Activated T-helper 1 cell treated with anti-CD3 and anti-CD28 coated beads, Interleukin-2, amount 50 U/mL, for 16 hours (primary cell): ENCODE data around the gene SERPINA1.

ENCODE experiments used
- DNase-seq, 2 donors: peaks; one replicate each; pipeline ENCODE4 v3.0.0-alpha.2; 2020; ENCODE audit warnings: low read depth in 1 of 2, low spot score in 1 of 2

Gene SERPINA1

GRCh38 chr14:94384342-94384741 lies 4.1 kb downstream of the SERPINA1 start:
- no peak for DNase-seq

- no peak for DNase-seq
Measured at GRCh38 chr14:94383777-94384176, 4.6 kb downstream of the SERPINA1 start.

DNA sequence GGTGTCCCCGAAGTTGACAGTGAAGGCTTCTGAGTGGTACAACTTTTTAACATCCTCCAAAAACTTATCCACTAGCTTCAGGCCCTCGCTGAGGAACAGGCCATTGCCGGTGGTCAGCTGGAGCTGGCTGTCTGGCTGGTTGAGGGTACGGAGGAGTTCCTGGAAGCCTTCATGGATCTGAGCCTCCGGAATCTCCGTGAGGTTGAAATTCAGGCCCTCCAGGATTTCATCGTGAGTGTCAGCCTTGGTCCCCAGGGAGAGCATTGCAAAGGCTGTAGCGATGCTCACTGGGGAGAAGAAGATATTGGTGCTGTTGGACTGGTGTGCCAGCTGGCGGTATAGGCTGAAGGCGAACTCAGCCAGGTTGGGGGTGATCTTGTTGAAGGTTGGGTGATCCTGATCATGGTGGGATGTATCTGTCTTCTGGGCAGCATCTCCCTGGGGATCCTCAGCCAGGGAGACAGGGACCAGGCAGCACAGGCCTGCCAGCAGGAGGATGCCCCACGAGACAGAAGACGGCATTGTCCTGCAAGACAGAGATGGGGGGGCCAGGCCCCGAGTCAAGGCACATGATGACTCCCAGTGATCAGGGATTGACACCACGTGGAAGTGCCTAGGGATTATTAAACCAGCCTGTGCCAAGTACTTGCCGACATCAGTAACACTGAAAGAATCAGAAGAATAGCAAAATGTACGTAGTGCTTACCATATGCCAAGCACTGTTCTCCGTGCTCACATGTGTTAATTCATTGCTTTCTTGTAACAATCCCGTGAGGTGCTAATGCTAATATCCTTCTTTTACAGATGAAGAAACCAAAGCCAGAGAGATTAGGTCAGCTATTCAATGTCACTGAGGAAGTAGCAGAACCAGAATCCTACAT lies 5.4 kb downstream of the SERPINA1 start:
- no peak for DNase-seq

DNA sequence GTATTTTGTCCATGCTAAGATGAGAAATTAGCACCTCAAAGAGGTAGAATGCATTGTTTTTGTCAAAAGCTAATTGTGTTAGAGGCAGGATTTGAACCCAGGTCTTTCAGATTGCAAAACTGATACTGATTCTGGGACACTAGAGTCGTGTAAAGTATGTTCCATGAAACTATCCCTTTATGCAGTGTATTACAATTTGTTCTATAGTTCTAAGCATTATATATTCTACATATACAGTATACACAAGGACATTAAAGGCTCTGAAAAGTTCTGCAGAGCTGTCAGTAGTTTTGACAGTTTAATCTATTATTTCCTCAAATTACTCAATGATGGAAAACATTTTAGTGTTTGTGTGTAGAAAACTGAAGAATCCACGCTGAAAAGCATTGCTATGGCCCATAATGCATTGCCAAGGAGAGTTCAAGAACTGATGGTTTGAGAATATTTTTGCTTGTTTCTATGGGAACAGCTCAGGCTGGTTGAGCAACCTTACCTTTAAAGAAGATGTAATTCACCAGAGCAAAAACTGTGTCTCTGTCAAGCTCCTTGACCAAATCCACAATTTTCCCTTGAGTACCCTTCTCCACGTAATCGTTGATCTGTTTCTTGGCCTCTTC lies 6.2 kb downstream of the SERPINA1 start:
- DNase-seq = no peak

GRCh38 chr14:94381149-94382030 lies 7.0 kb downstream of the SERPINA1 start:
- DNase-seq = no peak

DNA sequence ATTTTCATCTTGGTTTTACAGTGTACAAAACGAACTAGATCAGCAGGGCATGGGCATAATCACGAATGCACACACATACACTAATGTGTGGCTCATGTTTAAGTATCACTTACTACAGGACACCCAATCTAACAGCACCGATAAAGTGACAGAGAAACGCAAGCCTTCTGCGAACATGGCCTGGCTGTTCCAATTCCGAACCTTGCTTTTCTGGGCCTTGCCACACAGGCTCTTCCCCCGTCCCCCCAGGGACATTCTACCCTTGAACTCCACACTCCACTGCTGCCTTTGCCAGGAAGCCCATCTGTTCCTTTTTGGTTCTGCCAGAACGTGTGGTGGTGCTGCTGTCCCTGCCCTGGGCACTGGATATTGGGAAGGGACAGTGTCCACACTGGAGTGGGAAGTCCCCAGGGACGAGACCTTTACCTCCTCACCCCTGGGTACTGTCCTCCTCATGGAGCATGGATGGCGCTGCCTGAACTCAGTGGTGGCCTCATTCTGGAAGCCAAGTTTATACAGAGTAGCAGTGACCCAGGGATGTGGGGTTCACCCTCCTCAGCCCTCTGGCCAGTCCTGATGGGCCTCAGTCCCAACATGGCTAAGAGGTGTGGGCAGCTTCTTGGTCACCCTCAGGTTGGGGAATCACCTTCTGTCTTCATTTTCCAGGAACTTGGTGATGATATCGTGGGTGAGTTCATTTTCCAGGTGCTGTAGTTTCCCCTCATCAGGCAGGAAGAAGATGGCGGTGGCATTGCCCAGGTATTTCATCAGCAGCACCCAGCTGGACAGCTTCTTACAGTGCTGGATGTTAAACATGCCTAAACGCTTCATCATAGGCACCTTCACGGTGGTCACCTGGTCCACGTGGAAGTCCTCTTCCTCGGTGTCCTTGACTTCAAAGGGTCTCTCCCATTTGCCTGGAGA lies 7.9 kb downstream of the SERPINA1 start:
- DNase-seq = no peak

DNA sequence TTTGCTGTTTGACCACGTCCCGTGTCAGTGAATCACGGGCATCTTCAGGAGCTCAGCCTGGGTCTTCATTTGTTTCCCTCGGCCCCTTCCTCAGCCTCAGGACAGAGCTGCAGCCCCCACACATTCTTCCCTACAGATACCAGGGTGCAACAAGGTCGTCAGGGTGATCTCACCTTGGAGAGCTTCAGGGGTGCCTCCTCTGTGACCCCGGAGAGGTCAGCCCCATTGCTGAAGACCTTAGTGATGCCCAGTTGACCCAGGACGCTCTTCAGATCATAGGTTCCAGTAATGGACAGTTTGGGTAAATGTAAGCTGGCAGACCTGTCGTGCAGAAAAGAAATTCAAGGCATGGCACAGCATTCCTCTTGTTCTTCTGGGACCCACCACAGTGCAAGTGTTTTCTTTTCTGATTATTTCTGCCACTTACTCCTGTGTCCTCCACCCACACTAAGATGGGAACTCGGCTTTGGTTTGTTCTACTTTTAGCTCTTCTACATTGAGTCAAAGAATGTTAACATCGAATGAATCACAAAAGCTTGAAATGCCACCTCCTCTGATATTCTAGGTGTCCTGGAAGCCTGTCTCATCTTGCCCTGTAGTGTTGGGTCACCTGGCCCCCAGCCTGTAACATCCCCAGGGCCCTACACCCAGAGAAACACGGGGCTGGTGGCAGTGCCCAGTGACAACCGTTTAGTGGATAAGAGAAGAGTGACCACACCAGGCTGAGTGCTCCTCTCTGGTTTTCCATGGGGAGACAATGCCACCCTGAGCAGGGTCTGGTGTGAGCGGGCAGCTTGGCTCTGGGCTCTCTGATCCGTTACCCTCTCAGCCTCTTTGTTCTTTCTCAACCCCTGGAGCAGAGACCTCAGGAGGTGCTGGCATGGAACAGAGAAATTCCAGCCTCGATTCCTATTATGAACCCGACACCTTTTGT lies 8.8 kb downstream of the SERPINA1 start:
- no peak for DNase-seq

DNA sequence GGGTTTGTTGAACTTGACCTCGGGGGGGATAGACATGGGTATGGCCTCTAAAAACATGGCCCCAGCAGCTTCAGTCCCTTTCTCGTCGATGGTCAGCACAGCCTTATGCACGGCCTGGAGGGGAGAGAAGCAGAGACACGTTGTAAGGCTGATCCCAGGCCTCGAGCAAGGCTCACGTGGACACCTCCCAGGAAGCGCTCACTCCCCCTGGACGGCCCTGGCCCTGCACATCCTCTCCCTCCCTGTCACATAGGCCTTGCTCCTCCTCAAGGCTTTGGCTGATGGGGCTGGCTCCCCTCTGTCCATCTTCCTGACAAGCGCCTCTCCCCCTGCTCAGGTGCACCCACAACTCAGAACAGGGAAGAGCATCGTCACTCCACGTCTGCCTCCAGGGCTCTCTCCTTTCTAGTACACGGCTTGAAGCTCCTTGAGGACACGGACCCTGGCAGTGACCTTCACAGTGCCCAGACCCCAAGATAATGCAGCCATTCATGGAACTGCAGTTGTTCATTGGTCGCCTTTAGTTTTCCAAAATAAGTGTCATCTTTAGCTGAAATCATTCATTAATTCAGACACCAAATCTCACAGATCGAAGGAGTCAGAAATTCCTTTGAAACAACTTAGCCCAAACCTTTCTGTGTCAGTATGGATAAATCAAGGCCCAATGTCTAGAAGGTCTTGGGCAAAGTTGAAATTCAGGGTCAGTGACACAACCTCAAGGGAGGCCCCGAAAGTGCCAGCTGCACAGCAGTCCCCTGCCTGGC lies 9.7 kb downstream of the SERPINA1 start:
- DNase-seq = no peak

GRCh38 chr14:94377866-94378470 lies 10.4 kb downstream of the SERPINA1 start:
- no peak for DNase-seq

DNA sequence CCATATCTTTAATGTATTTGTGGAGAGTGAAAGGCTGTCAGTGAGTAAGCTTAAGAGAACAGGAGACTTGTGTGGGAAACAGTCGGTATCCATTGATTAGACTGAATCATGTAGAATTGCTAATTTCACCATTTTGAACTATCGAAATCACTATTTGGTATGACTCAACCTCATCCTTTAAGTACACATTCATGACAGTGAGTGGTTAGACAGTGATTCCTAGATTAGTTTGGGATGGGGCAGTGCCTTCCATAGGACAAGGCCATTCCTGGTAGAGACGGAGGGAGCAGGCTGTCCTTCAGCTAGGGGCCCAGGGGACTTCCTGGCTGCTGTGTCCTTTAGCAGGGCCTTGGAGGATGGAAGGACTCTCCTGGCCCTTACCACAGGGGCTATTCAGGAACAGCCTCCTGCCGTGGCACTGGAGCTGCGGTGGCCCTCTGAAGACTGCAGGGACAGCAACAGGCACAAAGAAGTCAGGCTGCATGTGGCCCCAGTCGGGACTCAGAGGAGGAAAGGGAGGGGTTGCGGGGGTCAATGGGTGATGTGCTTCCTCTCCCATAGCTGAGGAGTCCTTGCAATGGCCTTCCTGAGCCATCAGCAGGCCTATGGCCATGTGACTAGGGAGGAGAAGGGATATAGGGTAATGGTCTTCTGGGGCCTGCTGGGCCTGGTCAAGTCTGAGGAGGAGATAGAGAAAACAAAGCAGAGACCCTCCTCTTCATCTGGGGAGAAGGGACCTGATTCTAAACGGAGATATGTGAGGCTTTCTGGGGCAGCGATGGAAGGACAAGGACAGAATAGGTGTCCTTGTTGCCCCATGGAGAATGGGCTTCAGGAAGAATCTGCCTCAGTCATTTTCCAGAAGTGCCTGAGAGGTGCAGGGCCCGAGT lies 11.2 kb downstream of the SERPINA1 start:
- DNase-seq = no peak

DNA sequence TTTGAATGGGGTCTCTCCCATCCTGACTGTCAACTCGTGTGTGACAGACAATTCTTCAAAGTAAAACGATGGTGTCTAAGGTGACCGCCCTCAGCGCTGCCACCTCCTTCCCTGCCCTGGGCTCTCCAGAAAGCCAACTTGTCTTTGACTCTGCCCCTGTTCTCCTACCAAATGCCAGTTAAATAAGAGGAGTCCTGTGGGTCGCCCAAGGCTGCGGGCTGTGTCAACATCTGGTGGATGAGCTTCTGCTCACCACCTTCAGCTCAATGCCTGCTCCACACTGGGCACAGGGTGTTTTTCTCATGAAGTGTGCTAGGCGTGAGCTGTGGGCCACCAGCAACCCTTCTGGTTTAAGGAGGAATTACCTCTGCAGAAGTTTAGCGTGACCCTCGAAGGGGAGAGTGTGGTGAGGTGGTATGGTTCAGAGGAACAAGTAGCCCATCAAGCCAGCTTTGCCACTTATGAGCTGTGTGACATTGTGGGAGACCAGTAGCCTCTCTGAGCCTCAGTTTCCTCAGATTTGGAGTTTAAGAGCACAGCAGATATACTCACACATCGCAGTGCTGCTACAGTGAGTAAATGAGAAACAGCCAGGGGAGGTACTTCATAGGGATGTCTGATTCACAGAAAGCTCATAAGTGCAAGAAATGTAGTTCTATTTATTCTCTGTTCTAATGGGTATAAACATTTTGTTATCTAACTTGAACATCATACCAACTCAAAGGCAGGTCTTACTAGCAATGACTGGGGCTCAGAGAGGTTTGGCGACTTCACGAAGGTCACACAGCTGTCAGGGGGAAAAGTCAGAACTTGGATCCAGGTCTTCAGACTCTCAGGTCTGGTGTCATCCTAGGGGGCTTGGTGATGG lies 12.1 kb downstream of the SERPINA1 start:
- DNase-seq = no peak

DNA sequence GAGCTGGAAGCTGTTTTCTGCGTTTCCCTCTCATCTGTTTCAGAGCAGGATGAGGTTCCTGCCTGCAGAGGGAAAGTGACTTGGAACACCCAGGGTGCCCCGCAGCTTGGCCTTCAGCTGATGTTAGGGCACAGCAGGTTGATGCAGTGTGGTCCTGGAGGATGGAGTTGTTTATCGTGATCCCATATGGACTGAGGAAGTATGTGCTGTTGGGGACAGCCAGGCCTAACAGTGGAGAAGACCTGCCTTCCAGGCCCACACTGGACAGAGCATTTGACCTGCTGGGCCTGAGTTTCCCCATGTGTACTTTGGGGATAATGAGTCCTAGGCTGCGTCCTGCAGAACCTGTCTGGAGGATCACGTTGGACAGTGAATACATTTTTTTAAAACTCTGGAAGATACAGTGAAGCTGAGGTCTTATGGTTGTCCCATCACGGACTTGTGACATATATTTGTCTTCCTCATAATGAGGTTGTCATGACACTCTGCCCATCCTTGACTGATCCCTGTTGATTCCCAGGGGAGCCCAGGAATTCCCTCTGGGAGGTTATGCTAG lies 12.8 kb downstream of the SERPINA1 start:
- no peak for DNase-seq

DNA sequence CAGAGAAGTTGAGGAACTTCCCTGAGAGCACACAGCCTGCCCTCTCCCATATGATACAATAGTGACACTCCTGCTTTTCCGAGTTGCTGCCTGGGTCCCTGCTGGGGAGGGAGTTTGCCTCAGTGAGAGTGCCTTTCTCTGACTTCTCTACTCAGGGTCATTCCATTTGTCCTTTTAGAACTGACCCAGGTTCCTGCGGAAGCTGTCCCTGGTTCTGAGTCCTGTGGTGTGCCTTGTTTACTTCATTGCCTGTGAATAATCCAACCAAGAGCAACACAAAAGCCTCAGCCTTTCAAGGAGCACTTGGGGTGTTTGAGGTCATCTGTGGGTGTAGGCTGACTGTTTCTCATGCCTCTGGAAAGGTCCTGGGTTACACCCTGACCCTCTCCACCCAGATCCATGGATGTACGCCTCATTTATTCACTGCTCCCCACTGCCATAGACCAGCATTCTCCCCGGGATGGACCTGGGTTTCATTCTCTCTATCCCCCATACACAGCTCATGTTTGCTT lies 13.6 kb downstream of the SERPINA1 start:
- DNase-seq = no peak

GRCh38 chr14:94374116-94374515 lies 14.3 kb downstream of the SERPINA1 start:
- no peak for DNase-seq

DNA sequence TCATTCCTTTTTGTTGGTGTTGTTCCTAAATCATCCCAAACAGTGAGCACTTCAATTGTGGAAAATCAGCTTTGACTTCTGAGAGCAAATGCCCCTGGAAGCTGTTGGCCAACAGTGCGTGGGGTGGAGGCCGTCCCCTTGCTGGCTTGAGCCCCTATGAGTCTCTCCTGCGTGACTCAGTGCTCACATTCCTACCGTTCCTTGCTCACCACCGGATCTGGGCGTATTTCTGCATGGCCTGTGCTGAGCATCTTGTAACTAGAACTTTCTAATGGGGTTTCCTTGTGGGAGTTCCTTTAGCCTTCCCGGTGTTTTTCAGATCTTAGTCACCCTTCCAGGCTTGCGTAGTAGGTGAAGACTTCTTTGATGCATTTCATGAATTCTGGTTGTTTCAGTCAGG lies 14.7 kb downstream of the SERPINA1 start:
- DNase-seq = no peak
